NCI-H1105 (cell line): ENCODE measurements around the gene ECE2.
"Not testable (repeated sequence)": the region's sequence is repeated elsewhere in the genome, so short reads cannot be mapped to it uniquely, and the experiment has no call there.

Experiments
- DNase-seq: peaks from one replicate; lab custom pipeline; 2025; lab: John Stamatoyannopoulos, UW

ECE2 gene

DNA sequence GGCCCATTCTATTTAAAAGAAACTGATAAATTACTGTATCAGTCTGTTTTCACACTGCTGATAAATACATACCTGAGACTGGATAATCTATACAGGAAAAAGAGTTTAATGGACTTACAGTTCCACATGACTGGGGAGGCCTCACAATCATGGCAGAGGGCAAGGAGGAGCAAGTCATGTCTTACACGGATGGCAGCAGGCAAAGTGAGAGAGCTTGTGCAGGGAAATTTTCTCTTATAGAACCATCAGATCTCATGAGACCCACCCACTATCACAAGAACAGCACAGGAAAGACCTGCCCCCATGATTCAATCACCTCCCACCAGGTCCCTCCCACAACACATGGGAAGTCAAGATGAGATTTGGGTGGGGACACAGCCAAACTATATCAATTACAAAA, 8.6 kb upstream of the ECE2 start:
- not testable (repeated sequence) for DNase-seq

DNA sequence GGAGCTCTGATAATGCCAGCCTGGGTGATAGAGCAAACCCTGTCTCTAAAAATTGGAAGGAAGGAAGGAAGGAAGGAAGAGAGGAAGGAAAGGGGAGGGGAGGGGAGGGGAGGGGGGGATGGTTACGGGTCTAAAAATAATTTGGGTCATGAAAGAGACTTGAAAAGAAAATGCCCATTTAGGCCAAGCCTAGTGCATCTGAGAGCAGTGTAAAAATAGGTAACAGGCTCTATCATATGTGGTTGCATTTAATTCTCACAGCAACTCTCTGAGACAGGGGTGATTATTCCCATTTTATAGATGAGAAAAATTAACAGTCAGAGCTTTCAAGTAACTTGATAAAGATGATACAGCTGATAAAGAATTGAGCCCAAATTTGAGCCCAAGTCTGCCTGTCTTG, 3.6 kb upstream of the ECE2 start:
- no peak for DNase-seq

DNA sequence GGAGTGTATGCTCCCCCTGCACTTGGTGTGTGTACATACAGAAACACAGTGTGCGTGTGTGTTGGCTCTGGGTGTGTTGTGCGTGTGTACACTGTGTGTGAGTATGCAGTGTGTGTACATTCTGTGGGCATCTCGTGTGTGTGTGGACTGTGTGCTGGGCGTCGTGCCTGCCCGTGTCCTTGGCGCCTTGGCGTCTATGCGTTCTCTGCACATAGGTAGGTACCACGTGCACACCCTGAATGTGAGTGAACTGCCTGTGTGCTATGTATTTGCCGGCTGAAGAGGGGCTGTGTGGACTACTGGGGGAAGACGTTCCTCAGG, 481 bp upstream of the ECE2 start:
- no peak for DNase-seq

DNA sequence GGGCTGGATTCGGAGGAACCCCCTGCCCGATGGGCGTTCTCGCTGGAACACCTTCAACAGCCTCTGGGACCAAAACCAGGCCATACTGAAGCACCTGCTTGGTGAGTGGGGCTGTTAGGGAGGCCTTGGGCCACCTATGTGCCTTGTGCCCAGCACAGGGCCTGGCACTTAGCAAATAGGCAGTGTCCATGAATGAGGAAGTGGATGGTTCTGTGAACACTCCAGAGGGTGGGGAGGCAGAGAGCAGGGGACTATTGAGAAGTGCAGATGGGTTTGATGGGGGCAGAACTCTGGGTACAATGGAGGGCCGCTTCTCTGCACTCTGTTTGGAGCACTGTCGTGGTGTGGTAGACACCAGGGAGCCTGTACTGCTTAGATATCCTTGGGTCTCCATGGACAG, 1.5 kb downstream of the ECE2 start:
- no peak for DNase-seq

DNA sequence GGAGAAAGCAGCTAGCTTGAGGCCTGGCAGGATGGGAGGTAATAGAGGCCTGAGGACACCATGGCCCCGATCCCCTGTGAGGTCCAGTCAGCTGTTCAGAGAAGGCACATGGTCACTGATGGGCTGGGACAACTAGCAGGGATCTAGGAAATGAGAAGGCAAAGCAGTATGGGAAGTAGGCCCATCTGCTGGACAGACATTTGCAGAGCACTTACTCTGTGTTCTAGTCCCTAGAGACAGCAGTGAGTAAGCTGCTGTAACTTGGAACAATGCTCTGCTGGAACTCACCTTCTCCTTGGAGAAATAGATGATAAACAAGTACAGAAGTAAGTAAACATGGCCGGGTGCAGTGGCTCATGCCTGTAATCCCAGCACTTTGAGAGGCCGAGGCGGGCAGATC, 7.1 kb downstream of the ECE2 start:
- no peak for DNase-seq

DNA sequence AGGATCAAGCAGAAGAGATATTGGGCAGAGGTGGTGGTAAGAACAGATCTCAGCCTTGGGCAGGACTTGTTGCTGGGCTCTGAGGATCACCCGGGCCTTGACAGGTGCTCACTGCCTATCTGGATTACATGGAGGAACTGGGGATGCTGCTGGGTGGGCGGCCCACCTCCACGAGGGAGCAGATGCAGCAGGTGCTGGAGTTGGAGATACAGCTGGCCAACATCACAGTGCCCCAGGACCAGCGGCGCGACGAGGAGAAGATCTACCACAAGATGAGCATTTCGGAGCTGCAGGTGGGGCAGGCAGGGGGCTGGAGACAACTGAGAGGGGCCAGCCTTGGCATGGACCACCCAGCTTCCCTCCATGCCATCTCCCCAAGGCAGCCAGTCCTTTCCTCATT, 7.9 kb downstream of the ECE2 start:
- DNase-seq = no peak

DNA sequence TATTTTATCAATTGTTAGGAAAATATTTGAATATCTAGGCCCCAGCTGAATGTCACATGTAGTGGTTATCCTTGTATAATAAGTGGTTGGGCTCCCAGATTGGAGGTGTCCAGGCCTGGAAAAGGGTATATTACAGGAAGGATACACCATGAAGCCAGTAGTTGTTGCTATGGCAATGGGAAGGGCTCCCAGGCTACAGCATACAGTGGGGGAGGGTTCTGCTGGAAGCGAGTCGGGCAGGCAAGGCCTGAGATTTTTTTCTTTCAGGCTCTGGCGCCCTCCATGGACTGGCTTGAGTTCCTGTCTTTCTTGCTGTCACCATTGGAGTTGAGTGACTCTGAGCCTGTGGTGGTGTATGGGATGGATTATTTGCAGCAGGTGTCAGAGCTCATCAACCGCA, 8.9 kb downstream of the ECE2 start:
- DNase-seq = peak; percentile 92

DNA sequence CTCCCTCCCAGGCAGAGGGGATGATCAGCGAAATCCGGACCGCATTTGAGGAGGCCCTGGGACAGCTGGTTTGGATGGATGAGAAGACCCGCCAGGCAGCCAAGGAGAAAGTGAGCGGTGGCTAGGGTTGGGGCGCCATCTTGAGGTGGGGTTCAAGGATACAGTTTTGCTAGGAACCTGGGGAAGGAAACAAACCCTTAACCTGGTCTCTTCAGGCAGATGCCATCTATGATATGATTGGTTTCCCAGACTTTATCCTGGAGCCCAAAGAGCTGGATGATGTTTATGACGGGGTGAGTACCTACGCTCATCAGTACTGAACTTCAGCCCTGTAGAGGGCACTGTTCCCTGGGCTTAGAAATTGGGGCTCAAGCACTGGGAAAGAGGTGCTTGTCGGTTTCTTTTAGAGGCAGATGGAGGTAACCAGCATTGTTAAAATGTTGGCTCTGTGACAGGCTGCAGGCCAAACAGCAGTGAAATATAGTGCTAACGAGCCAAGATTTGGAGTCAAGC, 13.7 kb downstream of the ECE2 start:
- peak; percentile 61 for DNase-seq

DNA sequence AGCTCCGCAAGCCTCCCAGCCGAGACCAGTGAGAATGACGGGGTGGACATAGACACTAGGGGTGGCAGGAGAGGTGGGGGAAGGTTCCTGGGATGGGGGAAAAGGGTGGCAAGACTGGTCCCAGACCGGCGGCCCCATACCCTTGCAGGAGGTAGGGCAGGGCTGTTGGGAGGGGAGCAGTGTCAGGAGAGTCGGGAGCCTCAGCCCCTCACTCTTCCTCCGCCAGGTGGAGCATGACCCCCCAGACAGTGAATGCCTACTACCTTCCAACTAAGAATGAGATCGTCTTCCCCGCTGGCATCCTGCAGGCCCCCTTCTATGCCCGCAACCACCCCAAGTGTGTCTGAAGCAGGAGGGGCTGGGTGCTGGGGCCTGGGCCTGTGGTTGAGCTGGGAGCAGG, 14.5 kb downstream of the ECE2 start:
- DNase-seq = no peak

DNA sequence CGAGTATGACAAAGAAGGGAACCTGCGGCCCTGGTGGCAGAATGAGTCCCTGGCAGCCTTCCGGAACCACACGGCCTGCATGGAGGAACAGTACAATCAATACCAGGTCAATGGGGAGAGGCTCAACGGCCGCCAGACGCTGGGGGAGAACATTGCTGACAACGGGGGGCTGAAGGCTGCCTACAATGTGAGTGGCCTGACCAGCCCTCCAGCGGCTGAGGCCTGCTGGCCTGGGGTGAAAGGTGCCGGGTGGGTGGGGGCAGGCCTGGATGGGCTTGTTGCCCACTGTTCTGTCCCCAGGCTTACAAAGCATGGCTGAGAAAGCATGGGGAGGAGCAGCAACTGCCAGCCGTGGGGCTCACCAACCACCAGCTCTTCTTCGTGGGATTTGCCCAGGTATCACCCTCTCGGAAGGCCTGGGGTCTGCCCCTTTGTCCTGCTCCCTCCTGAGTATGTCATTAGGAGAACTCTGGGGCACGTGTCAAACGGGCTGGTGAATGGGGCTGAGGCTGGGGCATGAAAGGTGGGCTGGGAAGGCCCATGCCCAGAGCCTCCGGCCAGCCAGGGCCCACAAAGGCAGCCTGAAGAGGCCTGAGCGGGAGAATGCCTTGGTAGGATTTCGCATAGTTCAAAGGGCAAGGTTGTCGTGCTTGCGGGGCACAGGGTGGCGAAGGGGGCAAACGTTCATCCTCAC, 15.4 kb downstream of the ECE2 start:
- no peak for DNase-seq

DNA sequence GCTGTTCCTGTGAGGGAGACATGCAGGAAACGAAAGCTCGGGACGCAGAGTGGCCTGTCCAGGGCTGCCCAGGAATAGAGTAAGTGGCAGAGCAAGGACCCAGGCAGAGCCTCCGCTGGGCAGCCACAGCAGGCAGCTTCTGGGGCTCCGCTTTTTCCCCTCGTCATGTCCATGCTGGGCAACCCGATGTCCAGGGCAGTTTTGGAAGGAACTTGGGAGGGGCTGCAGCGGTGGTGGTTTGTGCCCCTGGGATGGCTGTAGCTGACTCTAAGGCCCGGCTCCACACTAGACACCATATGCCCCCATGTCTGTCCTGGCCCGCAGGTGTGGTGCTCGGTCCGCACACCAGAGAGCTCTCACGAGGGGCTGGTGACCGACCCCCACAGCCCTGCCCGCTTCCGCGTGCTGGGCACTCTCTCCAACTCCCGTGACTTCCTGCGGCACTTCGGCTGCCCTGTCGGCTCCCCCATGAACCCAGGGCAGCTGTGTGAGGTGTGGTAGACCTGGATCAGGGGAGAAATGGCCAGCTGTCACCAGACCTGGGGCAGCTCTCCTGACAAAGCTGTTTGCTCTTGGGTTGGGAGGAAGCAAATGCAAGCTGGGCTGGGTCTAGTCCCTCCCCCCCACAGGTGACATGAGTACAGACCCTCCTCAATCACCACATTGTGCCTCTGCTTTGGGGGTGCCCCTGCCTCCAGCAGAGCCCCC, 16.1 kb downstream of the ECE2 start:
- no peak for DNase-seq

DNA sequence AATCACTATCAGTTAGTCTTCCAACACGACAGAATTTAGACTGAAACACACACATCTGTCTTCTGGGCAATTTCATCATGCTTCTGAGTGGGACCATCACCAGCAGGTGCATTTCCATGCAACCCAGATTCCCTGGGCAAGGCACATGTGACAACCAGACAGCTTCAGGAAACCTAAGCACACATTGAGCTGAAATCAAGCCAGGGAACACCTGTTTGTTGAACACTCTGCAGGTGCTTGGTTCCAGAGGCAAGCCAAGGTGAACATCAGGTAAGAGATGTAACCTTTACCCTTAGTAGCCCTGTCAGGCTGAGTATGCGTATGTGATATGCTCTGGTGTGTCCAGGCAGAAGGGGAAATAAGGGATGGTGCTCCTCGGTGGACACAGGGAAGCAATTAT, 19.9 kb downstream of the ECE2 start:
- no peak for DNase-seq

DNA sequence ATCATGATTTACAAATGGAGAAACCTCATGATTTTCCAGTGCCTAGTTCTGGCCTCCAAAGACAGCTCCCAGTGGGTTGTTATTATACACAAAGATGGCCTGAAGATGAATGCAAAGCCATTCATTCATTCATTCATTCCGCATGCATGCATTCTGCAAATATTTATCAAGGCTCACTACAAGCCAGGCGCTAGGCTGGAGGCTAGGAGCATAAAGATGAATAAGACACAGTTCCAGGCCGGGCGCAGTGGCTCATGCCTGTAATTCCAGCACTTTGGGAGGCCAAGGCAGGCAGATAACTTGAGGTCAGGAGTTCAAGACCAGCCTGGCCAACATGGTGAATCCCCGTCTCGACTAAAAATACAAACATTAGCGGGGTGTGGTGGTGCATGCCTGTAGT, 20.8 kb downstream of the ECE2 start:
- DNase-seq = no peak

DNA sequence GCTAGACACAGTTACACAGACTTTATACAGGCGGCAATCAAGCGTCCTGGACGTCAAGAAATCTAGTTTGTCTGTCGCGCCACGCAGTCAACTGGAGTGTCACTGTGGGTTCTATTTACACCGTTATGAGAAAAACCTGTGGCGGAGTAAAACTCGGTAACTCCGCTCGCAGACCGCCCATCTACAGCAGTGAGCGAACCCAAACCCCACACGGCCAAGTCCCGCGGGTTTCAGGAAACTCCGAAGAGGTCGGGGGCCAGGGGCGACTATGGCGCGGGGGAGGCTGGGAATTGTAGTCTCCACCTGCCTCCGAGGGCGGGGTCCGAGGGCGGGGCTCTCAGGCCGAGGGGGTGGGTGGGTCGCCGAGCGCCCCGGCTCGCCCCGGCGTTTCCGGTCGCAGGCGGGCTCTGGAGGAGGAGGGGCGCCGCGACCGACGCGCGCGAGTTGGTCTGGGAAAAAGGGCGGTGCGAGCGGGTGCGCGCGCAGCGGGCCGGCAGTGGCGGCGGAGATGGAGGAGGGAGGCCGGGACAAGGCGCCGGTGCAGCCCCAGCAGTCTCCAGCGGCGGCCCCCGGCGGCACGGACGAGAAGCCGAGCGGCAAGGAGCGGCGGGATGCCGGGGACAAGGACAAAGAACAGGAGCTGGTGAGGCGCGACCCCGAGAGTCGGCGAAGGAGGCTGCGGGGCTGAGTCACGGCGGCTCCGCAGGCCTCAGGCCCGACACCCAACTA, 23.1 kb downstream of the ECE2 start, which contains the start of gene PSMD2:
TSS of gene PSMD2 (plus strand) at position 483 of the 729 bp plus-strand sequence. CDS start at position 509, 26 bp downstream.
- DNase-seq = peak; percentile 100

DNA sequence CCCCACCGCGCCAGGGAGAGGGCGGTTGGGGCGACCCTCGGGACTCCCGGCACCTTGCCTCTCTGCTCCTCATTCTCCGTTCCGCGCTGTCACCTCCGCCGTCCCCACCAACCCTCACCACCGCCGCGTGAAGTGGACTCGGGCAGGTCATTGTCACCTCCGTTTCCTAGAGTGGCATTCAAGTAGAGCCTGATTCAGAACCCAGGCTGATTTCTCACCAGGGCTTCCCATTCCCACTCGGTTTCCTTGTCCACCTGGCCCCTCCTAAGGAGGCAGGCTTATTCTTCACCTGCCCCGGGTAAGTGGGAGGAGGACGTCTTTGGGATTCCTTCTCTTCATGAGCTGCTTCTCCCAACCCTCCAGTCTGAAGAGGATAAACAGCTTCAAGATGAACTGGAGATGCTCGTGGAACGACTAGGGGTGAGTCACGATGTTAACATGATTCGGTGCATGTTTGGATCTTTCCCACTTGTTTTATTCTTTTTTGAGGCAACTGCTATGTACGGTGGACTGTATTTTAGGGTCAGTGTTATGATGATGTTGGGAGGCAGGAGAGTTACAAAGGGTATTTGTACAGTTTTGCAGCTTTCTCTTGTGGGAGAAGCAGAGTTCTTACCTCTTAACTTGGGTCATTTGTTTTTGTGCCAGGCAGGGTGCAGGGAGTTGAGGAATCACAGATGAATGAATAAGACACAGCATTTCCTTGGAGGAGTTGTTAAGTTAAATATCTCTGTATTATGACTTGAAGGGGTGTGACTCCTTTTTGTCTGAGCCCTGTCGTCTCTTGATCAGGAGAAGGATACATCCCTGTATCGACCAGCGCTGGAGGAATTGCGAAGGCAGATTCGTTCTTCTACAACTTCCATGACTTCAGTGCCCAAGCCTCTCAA, 23.9 kb downstream of the ECE2 start:
- no peak for DNase-seq

DNA sequence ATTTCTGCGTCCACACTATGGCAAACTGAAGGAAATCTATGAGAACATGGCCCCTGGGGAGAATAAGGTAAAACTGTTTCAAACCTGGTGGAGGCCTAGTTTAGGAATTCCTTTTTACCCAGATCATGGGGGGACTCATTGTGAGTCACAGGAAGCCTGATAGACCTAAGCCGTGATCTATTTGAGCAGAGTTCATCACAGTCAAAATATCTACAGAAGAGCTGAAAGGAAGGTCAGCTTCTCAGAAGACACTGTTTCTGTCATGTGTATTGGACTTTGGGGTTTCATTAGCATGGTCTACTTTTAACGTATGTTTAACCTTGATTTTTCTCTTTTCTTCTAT, 24.5 kb downstream of the ECE2 start:
- DNase-seq = no peak

DNA sequence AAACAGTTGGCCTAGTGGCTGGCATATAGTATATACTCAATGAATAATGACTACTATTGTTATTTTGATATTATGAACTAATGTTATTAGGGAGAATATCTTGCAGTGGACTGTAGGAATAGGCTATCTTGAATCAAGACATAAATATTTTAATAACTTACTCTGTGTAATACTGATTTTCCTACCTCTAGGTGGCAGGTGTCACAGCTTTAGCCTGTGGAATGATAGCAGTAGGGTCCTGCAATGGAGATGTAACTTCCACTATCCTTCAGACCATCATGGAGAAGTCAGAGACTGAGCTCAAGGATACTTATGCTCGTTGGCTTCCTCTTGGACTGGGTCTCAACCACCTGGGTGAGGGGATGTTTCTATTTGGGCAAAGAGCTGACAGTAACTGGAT, 29.8 kb downstream of the ECE2 start:
- DNase-seq = no peak

DNA sequence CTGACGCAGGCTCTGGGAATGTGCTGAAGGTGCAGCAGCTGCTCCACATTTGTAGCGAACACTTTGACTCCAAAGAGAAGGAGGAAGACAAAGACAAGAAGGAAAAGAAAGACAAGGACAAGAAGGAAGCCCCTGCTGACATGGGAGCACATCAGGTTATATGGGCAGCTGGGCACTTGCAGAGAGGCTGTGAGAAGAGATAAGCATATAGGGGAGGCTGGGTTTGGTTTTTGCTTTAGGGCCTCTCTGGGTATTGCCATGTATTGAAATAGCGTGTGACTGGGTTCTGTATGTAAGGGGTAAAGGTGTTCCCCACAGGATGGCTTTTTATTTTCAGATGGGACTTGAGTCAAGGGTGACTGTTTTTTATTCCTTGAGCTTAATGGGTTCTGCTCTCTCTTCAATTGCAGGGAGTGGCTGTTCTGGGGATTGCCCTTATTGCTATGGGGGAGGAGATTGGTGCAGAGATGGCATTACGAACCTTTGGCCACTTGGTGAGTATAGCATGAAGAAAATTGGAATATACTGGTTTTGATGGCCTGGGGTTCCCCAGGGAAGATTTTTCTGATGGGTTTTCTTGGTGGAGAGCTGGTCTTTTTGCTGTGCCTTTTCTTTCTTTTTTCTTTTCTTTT, 30.6 kb downstream of the ECE2 start:
- DNase-seq = no peak

DNA sequence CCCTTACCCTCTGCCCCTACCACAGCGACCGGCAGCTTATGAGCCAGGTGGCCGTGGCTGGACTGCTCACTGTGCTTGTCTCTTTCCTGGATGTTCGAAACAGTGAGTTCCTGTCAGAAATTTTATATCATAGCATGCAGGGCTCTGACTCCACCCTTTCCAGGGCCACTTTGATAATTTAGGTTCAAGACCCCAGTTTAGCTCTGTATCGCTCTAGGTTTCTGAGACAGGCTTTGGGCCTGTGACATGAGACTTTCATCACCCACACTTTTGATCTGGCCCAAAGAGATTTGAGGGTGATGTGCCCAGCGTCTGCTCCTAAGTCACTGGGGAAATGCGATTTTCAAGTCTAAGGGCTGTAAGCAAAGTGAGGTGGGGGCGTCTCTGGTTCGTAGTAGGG, 32.1 kb downstream of the ECE2 start:
- DNase-seq = no peak

DNA sequence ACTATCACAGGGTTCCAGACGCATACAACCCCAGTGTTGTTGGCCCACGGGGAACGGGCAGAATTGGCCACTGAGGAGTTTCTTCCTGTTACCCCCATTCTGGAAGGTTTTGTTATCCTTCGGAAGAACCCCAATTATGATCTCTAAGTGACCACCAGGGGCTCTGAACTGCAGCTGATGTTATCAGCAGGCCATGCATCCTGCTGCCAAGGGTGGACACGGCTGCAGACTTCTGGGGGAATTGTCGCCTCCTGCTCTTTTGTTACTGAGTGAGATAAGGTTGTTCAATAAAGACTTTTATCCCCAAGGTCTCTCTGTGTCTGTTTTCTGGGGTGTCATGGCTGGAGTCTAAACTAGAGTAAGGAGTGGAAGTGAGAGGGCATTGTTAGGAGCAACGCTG, 32.9 kb downstream of the ECE2 start:
- no peak for DNase-seq

DNA sequence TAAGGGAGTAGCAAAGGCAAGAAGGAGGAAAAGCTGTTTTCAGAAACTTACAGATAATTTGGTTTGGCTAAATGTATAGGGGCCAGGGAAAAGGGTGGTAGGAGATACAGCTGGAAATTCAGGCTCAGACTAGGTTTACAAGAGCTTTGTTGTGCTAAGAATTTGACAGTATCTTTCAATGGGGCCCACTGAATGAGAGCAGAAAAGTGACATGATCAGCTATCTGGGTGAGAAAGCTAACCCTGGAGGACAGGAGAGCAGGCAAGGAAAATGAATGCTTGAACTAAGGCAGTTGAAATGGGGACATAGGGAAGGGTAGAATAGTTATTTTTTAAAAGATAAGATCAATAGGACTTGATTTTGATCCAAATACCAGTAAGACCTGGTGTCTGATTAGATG, 35.8 kb downstream of the ECE2 start:
- DNase-seq = no peak

DNA sequence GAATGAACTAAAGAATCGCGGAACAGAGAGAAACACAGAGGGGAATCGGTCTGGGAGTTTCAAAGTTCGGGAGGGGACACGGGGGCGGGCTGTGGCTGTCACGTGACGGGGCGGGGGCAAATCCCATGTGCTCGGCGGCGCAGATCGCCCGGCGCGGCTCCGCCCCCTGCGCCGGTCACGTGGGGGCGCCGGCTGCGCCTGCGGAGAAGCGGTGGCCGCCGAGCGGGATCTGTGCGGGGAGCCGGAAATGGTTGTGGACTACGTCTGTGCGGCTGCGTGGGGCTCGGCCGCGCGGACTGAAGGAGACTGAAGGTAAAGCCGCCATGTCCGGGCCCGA, 38.5 kb downstream of the ECE2 start, which contains the start of gene EIF4G1:
TSS of gene EIF4G1 (plus strand) at position 244 of the 337 bp plus-strand sequence. CDS start 1,191 bp downstream, outside the sequence.
- peak; percentile 97 for DNase-seq
